OCI-LY7 (cell line): ENCODE measurements around the gene DFFB.

Source experiments
- EZH2phosphoT487 ChIP-seq: fragments of 200-600 bp; sonication (generic); IDR thresholded peaks from 2 replicates; pipeline ENCODE4 v1.6.1; 2018; ENCODE audit warnings: low read depth, borderline replicate concordance, mild to moderate bottlenecking, mixed run types, antibody characterized with exemption, low read length, moderate library complexity, mixed read lengths
- TF ChIP-seq, protein P1 (sequence below): fragments of 200-600 bp; sonication (generic); conservative IDR thresholded peaks from 2 replicates; pipeline ENCODE4 v1.5.1; 2014; ENCODE audit warnings: mild to moderate bottlenecking, antibody characterized with exemption, low read length, moderate library complexity, mixed read lengths

DNA sequence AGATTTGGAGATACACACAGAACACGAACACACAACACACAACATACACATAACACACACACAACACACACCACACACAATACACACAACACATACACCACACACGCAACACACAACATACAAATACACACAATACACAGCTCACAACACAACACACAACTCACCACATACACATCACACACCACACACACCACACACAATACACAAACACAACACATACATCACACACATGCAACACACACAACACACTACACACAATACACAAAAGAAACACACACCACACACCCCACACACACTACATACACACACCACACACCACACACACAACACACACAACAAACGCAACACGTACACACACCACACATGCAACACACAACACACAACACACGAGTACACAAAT, 71.8 kb downstream of the DFFB start:
- TF ChIP-seq, protein P1, sequence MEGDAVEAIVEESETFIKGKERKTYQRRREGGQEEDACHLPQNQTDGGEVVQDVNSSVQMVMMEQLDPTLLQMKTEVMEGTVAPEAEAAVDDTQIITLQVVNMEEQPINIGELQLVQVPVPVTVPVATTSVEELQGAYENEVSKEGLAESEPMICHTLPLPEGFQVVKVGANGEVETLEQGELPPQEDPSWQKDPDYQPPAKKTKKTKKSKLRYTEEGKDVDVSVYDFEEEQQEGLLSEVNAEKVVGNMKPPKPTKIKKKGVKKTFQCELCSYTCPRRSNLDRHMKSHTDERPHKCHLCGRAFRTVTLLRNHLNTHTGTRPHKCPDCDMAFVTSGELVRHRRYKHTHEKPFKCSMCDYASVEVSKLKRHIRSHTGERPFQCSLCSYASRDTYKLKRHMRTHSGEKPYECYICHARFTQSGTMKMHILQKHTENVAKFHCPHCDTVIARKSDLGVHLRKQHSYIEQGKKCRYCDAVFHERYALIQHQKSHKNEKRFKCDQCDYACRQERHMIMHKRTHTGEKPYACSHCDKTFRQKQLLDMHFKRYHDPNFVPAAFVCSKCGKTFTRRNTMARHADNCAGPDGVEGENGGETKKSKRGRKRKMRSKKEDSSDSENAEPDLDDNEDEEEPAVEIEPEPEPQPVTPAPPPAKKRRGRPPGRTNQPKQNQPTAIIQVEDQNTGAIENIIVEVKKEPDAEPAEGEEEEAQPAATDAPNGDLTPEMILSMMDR: no peak
- TF ChIP-seq EZH2phosphoT487: no peak
